HepG2 (cell line): ENCODE measurements around the gene NUAK2. TPM values are rescaled to one million over a fixed set of nuclear protein-coding genes. Genes with fewer than 3 reads are reported as not detected.
A peak's percentile ranks its signal among the peaks of the same experiment; 100 is the strongest.

Experiments
- FOXP1 ChIP-seq, 2 experiments: fragments of 450-650 bp in 1 of 2; IDR thresholded peaks; 2 replicates each; pipeline ENCODE4 v1.6.1; 2017 to 2018; ENCODE audit warnings: antibody characterized with exemption in 1 of 2
- HMGA1 ChIP-seq: sonication (generic); formaldehyde crosslinking; conservative IDR thresholded peaks from 2 replicates; pipeline ENCODE4 v1.4.0; 2020; ENCODE audit warnings: missing genetic modification reagents
- NBN ChIP-seq: fragments of 450-650 bp; conservative IDR thresholded peaks from 2 replicates; pipeline ENCODE4 v1.6.1; 2017
- NPAS2 ChIP-seq: sonication (generic); formaldehyde crosslinking; IDR thresholded peaks from 2 replicates; pipeline ENCODE4 v1.8.0; 2022; ENCODE audit warnings: mild to moderate bottlenecking, missing genetic modification reagents, borderline replicate concordance
- PAX8 ChIP-seq: sonication (generic); formaldehyde crosslinking; IDR thresholded peaks from 2 replicates; pipeline ENCODE4 v1.8.0; 2022; ENCODE audit warnings: mild to moderate bottlenecking, missing genetic modification reagents, borderline replicate concordance
- POLR2A ChIP-seq, 2 experiments: IDR thresholded peaks; 2 replicates each; pipeline ENCODE4 v1.6.1; 2011; ENCODE audit warnings: low read depth in 2 of 2, low read length in 2 of 2, mild to moderate bottlenecking in 1 of 2, moderate library complexity in 1 of 2; ENCODE audit not compliant: insufficient read depth in 1 of 2
- SOX5 ChIP-seq: IDR thresholded peaks from 2 replicates; pipeline ENCODE4 v1.6.1; 2016; ENCODE audit warnings: borderline replicate concordance
- YEATS4 ChIP-seq: sonication (generic); formaldehyde crosslinking; IDR thresholded peaks from 2 replicates; pipeline ENCODE4 v1.4.0; 2020; ENCODE audit warnings: missing genetic modification reagents, borderline replicate concordance
- ZNF225 ChIP-seq: sonication (generic); formaldehyde crosslinking; IDR thresholded peaks from 2 replicates; pipeline ENCODE4 v1.4.0; 2020; ENCODE audit warnings: mild to moderate bottlenecking, missing genetic modification reagents
- ZNF263 ChIP-seq: sonication (generic); formaldehyde crosslinking; IDR thresholded peaks from 2 replicates; pipeline ENCODE4 v1.4.0; 2020; ENCODE audit warnings: missing genetic modification reagents
- ZNF431 ChIP-seq: sonication (generic); formaldehyde crosslinking; IDR thresholded peaks from 2 replicates; pipeline ENCODE4 v1.9.0; 2022; ENCODE audit warnings: missing genetic modification reagents, low read depth, mild to moderate bottlenecking, borderline replicate concordance
- ZNF530 ChIP-seq: sonication (generic); formaldehyde crosslinking; IDR thresholded peaks from 2 replicates; pipeline ENCODE4 v1.5.0; 2020; ENCODE audit warnings: low read depth, mild to moderate bottlenecking, missing genetic modification reagents
- ZNF562 ChIP-seq: sonication (generic); formaldehyde crosslinking; IDR thresholded peaks from 2 replicates; pipeline ENCODE4 v1.8.0; 2022; ENCODE audit warnings: missing genetic modification reagents, borderline replicate concordance
- ZNF672 ChIP-seq: sonication (generic); formaldehyde crosslinking; IDR thresholded peaks from 2 replicates; pipeline ENCODE4 v1.8.1; 2022; ENCODE audit warnings: missing genetic modification reagents
- polyA plus RNA-seq, 8 experiments: library from polyadenylated mRNA; depleted of rRNA in 3 of 8; stranded (reverse) in 7 of 8; unstranded in 1 of 8; fragments of >200 nt; fragmentation: Illumina TruSeq in 4 of 8; extraction: Trizol in 4 of 8; gene quantifications; 2 replicates each; pipeline versions ENCODE4 v1.2.1 to v1.2.3, GENCODE V29; 2011 to 2016; ENCODE audit warnings: low read depth in 4 of 8, missing spikeins in 1 of 8, mixed read lengths in 1 of 8; ENCODE audit not compliant: insufficient read depth in 1 of 8
- total RNA-seq, 5 experiments: library from RNA; depleted of rRNA; stranded (reverse); fragments of >200 nt; fragmentation: Illumina TruSeq; extraction: Trizol; gene quantifications; 2 replicates each; pipeline ENCODE4 v1.2.3, GENCODE V29; 2016; ENCODE audit warnings: low read depth in 1 of 5
- TF ChIP-seq, protein P1 (sequence below), 2 experiments: sonication (generic) in 1 of 2; formaldehyde crosslinking in 1 of 2; IDR thresholded peaks; 2 replicates each; pipeline versions ENCODE4 v1.4.0 to v1.6.1; 2018 to 2020; ENCODE audit warnings: missing genetic modification reagents in 2 of 2, borderline replicate concordance in 1 of 2, low read depth in 1 of 2, mild to moderate bottlenecking in 1 of 2, missing biosample characterization in 1 of 2
- TF ChIP-seq, protein P2 (sequence below): sonication (generic); formaldehyde crosslinking; IDR thresholded peaks from 2 replicates; pipeline ENCODE4 v1.9.0; 2022; ENCODE audit warnings: low read depth, missing genetic modification reagents
- TF ChIP-seq, protein P3 (sequence below): sonication (generic); formaldehyde crosslinking; IDR thresholded peaks from 2 replicates; pipeline ENCODE4 v1.4.0; 2020; ENCODE audit warnings: missing genetic modification reagents; ENCODE audit errors: not compliant biosample characterization
- TF ChIP-seq, protein P4 (sequence below), 2 experiments: IDR thresholded peaks; 2 replicates each; pipeline ENCODE4 v1.6.1; 2011 to 2012; ENCODE audit warnings: low read length in 2 of 2, borderline replicate concordance in 1 of 2, low read depth in 1 of 2, mild to moderate bottlenecking in 1 of 2, moderate library complexity in 1 of 2
- TF ChIP-seq, protein P5 (sequence below): sonication (generic); formaldehyde crosslinking; IDR thresholded peaks from 2 replicates; pipeline ENCODE4 v1.4.0; 2020; ENCODE audit warnings: low read depth, mild to moderate bottlenecking, missing genetic modification reagents
- TF ChIP-seq, protein P6 (sequence below): IDR thresholded peaks from 2 replicates; pipeline ENCODE4 v1.6.1; 2016

The NUAK2 gene
- total and polyA plus RNA-seq, 2 of the 13 experiments (the other 11 are each of a cell fraction or from before 2014, with no cell fraction given), result 0.75 to 1.1 TPM

DNA sequence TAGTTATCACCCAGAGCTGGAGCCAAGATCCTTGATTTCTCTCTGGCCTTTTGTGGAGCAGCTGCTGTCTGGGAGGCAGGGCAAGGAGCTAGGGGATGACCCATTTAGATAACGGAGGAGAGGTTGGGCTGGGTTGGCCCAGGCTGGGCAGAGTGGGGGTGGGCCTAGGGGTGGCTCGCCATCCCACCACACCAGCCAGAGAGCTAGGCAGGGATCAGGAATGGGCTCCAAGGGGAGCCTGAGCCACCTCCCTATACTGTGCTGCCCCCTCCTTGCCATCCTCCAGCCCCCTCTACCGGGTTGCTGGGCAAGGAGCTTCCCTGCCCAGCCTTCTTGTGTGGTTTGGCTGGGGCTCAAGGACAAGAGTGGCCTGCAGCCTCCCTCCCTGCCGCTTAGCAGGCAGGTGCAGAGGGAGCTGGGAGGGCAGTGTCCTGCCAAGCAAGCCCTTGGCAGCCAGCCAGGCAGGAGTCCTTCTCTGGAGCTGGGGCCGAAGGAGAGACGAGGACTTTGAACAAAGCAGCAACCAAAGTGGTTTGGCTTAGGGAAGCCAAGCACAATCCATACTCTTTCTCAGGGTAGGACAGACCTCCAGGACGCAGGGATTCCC, 4.1 kb downstream of the NUAK2 start (continued):
- TF ChIP-seq, protein P1, sequence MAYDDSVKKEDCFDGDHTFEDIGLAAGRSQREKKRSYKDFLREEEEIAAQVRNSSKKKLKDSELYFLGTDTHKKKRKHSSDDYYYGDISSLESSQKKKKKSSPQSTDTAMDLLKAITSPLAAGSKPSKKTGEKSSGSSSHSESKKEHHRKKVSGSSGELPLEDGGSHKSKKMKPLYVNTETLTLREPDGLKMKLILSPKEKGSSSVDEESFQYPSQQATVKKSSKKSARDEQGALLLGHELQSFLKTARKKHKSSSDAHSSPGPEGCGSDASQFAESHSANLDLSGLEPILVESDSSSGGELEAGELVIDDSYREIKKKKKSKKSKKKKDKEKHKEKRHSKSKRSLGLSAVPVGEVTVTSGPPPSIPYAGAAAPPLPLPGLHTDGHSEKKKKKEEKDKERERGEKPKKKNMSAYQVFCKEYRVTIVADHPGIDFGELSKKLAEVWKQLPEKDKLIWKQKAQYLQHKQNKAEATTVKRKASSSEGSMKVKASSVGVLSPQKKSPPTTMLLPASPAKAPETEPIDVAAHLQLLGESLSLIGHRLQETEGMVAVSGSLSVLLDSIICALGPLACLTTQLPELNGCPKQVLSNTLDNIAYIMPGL (CRISPR knock-in tag; IDR thresholded peaks at IDR 0.05; ENCODE audit: borderline replicate concordance in 1 of 2, low read depth in 1 of 2), result no peak
- TF ChIP-seq, protein P2, sequence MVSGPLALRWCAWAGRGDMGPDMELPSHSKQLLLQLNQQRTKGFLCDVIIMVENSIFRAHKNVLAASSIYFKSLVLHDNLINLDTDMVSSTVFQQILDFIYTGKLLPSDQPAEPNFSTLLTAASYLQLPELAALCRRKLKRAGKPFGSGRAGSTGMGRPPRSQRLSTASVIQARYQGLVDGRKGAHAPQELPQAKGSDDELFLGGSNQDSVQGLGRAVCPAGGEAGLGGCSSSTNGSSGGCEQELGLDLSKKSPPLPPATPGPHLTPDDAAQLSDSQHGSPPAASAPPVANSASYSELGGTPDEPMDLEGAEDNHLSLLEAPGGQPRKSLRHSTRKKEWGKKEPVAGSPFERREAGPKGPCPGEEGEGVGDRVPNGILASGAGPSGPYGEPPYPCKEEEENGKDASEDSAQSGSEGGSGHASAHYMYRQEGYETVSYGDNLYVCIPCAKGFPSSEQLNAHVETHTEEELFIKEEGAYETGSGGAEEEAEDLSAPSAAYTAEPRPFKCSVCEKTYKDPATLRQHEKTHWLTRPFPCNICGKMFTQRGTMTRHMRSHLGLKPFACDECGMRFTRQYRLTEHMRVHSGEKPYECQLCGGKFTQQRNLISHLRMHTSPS, result no peak
- no peak for TF ChIP-seq FOXP1 (IDR thresholded peaks at IDR 0.05)
- TF ChIP-seq FOXP1 (CRISPR knock-in tag; IDR thresholded peaks at IDR 0.05), result no peak
- TF ChIP-seq ZNF225 (CRISPR knock-in tag), result no peak
- no peak for TF ChIP-seq ZNF672
- TF ChIP-seq ZNF263 (CRISPR knock-in tag), result 0 out of 2 replicates have a peak, but pooled peaks have one; percentile 35
- no peak for TF ChIP-seq SOX5
- no peak for TF ChIP-seq ZNF530
- TF ChIP-seq ZNF562, result no peak
- TF ChIP-seq, protein P3, sequence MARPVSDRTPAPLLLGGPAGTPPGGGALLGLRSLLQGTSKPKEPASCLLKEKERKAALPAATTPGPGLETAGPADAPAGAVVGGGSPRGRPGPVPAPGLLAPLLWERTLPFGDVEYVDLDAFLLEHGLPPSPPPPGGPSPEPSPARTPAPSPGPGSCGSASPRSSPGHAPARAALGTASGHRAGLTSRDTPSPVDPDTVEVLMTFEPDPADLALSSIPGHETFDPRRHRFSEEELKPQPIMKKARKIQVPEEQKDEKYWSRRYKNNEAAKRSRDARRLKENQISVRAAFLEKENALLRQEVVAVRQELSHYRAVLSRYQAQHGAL (CRISPR knock-in tag), result no peak
- TF ChIP-seq, protein P4, sequence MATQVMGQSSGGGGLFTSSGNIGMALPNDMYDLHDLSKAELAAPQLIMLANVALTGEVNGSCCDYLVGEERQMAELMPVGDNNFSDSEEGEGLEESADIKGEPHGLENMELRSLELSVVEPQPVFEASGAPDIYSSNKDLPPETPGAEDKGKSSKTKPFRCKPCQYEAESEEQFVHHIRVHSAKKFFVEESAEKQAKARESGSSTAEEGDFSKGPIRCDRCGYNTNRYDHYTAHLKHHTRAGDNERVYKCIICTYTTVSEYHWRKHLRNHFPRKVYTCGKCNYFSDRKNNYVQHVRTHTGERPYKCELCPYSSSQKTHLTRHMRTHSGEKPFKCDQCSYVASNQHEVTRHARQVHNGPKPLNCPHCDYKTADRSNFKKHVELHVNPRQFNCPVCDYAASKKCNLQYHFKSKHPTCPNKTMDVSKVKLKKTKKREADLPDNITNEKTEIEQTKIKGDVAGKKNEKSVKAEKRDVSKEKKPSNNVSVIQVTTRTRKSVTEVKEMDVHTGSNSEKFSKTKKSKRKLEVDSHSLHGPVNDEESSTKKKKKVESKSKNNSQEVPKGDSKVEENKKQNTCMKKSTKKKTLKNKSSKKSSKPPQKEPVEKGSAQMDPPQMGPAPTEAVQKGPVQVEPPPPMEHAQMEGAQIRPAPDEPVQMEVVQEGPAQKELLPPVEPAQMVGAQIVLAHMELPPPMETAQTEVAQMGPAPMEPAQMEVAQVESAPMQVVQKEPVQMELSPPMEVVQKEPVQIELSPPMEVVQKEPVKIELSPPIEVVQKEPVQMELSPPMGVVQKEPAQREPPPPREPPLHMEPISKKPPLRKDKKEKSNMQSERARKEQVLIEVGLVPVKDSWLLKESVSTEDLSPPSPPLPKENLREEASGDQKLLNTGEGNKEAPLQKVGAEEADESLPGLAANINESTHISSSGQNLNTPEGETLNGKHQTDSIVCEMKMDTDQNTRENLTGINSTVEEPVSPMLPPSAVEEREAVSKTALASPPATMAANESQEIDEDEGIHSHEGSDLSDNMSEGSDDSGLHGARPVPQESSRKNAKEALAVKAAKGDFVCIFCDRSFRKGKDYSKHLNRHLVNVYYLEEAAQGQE (IDR thresholded peaks at IDR 0.05; ENCODE audit: borderline replicate concordance in 1 of 2, low read depth in 1 of 2, low read length in 2 of 2), result no peak
- no peak for TF ChIP-seq HMGA1 (CRISPR knock-in tag)
- TF ChIP-seq ZNF431 (CRISPR knock-in tag), result no peak
- TF ChIP-seq NPAS2 (CRISPR knock-in tag), result no peak
- TF ChIP-seq, protein P5, sequence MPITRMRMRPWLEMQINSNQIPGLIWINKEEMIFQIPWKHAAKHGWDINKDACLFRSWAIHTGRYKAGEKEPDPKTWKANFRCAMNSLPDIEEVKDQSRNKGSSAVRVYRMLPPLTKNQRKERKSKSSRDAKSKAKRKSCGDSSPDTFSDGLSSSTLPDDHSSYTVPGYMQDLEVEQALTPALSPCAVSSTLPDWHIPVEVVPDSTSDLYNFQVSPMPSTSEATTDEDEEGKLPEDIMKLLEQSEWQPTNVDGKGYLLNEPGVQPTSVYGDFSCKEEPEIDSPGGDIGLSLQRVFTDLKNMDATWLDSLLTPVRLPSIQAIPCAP, result no peak
- no peak for TF ChIP-seq PAX8 (CRISPR knock-in tag)
- no peak for TF ChIP-seq NBN
- TF ChIP-seq, protein P6, sequence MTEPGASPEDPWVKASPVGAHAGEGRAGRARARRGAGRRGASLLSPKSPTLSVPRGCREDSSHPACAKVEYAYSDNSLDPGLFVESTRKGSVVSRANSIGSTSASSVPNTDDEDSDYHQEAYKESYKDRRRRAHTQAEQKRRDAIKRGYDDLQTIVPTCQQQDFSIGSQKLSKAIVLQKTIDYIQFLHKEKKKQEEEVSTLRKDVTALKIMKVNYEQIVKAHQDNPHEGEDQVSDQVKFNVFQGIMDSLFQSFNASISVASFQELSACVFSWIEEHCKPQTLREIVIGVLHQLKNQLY (CRISPR knock-in tag), result 0 out of 2 replicates have a peak, but pooled peaks have one; percentile 25
- no peak for TF ChIP-seq YEATS4
- TF ChIP-seq POLR2A (IDR thresholded peaks at IDR 0.05; ENCODE audit: insufficient read depth in 1 of 2, low read depth in 2 of 2, low read length in 2 of 2), result no peak
